Panc1 (cell line): ENCODE measurements around the gene EID2. TPM values are rescaled to one million over a fixed set of nuclear protein-coding genes. Genes with fewer than 3 reads are reported as not detected.

Source experiments
- ATAC-seq: fragments of 200-7000 bp; cut with Tn5 transposase; 2 replicates; pipeline ENCODE4 v1.9.1; 2020; ENCODE audit warnings: mild to moderate bottlenecking, moderate library complexity
- BruUV-seq: library from RNA; stranded (reverse); fragments of 400-500 nt; replicated peaks from 2 replicates; lab custom pipeline; 2021; lab: Mats Ljungman, UMichigan
- CTCF ChIA-PET: fragments of 300-600 bp; sonication (Branson Sonifier 250); formaldehyde crosslinking; loops from one replicate; lab custom pipeline; 2022; ENCODE audit warnings: antibody characterized with exemption; lab: Charles Lee
- POLR2A ChIA-PET: fragments of 300-600 bp; sonication (Branson Sonifier 250); formaldehyde crosslinking; loops from one replicate; lab custom pipeline; 2022; ENCODE audit warnings: antibody characterized with exemption; lab: Charles Lee
- DNase-seq: peaks from one replicate; pipeline ENCODE4 v3.0.0-alpha.2; 2010; ENCODE audit warnings: low read depth, low spot score
- H3K27ac ChIP-seq: 2 replicates; pipeline ENCODE4 v1.5.1; 2011; ENCODE audit warnings: mild to moderate bottlenecking, low read length, inconsistent platforms
- H3K27me3 ChIP-seq: fragments of 200-500 bp; sonication (Bioruptor generic); 2 replicates; pipeline ENCODE4 v1.6.0; 2014; ENCODE audit warnings: low read length, inconsistent platforms; ENCODE audit not compliant: control insufficient read depth, insufficient read depth
- H3K36me3 ChIP-seq: fragments of 200-500 bp; sonication (Bioruptor generic); 2 replicates; pipeline ENCODE4 v1.5.1; 2014; ENCODE audit warnings: inconsistent platforms, mild to moderate bottlenecking, low read length, moderate library complexity; ENCODE audit not compliant: control insufficient read depth, insufficient read depth
- H3K4me1 ChIP-seq: 2 replicates; pipeline ENCODE4 v1.5.1; 2011; ENCODE audit warnings: inconsistent platforms, mild to moderate bottlenecking, low read length, moderate library complexity; ENCODE audit not compliant: control insufficient read depth, insufficient read depth
- H3K4me3 ChIP-seq, 2 experiments: 2 replicates each; pipeline ENCODE4 v1.5.1; 2011 to 2012; ENCODE audit warnings: low read depth in 2 of 2, low read length in 2 of 2, mild to moderate bottlenecking in 2 of 2, inconsistent platforms in 1 of 2, moderate library complexity in 1 of 2
- H3K9me3 ChIP-seq: fragments of 200-500 bp; sonication (Bioruptor generic); 2 replicates; pipeline ENCODE4 v1.5.1; 2014; ENCODE audit warnings: low read depth, mild to moderate bottlenecking, inconsistent platforms, low read length, moderate library complexity; ENCODE audit not compliant: control insufficient read depth, insufficient read depth
- POLR2AphosphoS5 ChIP-seq: IDR thresholded peaks from 2 replicates; pipeline ENCODE4 v1.6.1; 2012; ENCODE audit warnings: mild to moderate bottlenecking, low read depth, low read length, moderate library complexity
- SIN3A ChIP-seq: IDR thresholded peaks from 2 replicates; pipeline ENCODE4 v1.6.1; 2012; ENCODE audit warnings: low read depth, mild to moderate bottlenecking, low read length, moderate library complexity, borderline replicate concordance; ENCODE audit not compliant: insufficient read depth
- TCF7L2 ChIP-seq: IDR thresholded peaks from 2 replicates; pipeline ENCODE4 v1.6.1; 2011; ENCODE audit warnings: mild to moderate bottlenecking, low read depth, low read length, inconsistent platforms
- in situ Hi-C: cut with HindIII; loops from 2 replicates; pipeline ENCODE4 v1.10.0; 2016; ENCODE audit warnings: low sequenced_read_pairs, low pct_unique_long_range_greater_than_20kb
- intact Hi-C: fragments of 100-400 bp; cut with micrococcal nuclease; formaldehyde crosslinking; loops from one replicate; pipeline ENCODE4 v1.10.0; 2022; ENCODE audit not compliant: unreplicated experiment
- total RNA-seq: library from RNA; stranded (reverse); gene quantifications from one replicate; pipeline ENCODE4 v1.2.1, GENCODE V29; 2021; ENCODE audit not compliant: unreplicated experiment
- TF ChIP-seq, protein P1 (sequence below), 2 experiments: IDR thresholded peaks; 2 replicates each; pipeline ENCODE4 v1.6.1; 2011 to 2012; ENCODE audit warnings: low read depth in 2 of 2, control low read depth in 1 of 2, low read length in 1 of 2, mild to moderate bottlenecking in 1 of 2, moderate library complexity in 1 of 2; ENCODE audit not compliant: insufficient read depth in 1 of 2
- TF ChIP-seq, protein P2 (sequence below): fragments of 450-650 bp; IDR thresholded peaks from 2 replicates; pipeline ENCODE4 v1.5.1; 2017; ENCODE audit warnings: mild to moderate bottlenecking

The EID2 gene
- total RNA-seq, 1 experiment from 2014 or later = 163 TPM

GRCh38 chr19:39568604-39569003 lies 28.6 kb upstream of the EID2 start:
- ChIA-PET POLR2A (interaction anchor here (0.5 kb wide), 1 partner anchor 20 kb away, joined by 8 read pairs; no protein-coding TSS in a partner anchor), CTCF (no interaction called here)
- intact Hi-C loops (no loop called here), in situ Hi-C loops (loop anchor here (10.0 kb wide), 1 partner anchor 356 kb away; no protein-coding TSS in a partner anchor)
- Histone ChIP-seq H3K27ac (no peak overlapping the region), H3K9me3 (no peaks in the 10 kb centered on the region), H3K36me3 (no peaks in the 10 kb centered on the region), H3K4me1 (0 out of 2 replicates have a peak, but pooled peaks cover 5% of the 10 kb centered on the region), H3K27me3 (peaks cover 85% of the 10 kb centered on the region), H3K4me3 (no peak overlapping the region)
- TF ChIP-seq SIN3A = no peak
- TF ChIP-seq, protein P1, sequence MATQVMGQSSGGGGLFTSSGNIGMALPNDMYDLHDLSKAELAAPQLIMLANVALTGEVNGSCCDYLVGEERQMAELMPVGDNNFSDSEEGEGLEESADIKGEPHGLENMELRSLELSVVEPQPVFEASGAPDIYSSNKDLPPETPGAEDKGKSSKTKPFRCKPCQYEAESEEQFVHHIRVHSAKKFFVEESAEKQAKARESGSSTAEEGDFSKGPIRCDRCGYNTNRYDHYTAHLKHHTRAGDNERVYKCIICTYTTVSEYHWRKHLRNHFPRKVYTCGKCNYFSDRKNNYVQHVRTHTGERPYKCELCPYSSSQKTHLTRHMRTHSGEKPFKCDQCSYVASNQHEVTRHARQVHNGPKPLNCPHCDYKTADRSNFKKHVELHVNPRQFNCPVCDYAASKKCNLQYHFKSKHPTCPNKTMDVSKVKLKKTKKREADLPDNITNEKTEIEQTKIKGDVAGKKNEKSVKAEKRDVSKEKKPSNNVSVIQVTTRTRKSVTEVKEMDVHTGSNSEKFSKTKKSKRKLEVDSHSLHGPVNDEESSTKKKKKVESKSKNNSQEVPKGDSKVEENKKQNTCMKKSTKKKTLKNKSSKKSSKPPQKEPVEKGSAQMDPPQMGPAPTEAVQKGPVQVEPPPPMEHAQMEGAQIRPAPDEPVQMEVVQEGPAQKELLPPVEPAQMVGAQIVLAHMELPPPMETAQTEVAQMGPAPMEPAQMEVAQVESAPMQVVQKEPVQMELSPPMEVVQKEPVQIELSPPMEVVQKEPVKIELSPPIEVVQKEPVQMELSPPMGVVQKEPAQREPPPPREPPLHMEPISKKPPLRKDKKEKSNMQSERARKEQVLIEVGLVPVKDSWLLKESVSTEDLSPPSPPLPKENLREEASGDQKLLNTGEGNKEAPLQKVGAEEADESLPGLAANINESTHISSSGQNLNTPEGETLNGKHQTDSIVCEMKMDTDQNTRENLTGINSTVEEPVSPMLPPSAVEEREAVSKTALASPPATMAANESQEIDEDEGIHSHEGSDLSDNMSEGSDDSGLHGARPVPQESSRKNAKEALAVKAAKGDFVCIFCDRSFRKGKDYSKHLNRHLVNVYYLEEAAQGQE (IDR thresholded peaks at IDR 0.05; ENCODE audit: insufficient read depth in 1 of 2, low read depth in 2 of 2, low read length in 1 of 2) = no peak
- no peak for TF ChIP-seq TCF7L2
- no peak for TF ChIP-seq POLR2AphosphoS5
- no TSS peak for BruUV-seq
- DNase-seq (peak; percentile 83), ATAC-seq (peak; percentile 59)

- in situ Hi-C loops (loop anchor here (10.0 kb wide), 1 partner anchor 359 kb away; no protein-coding TSS in a partner anchor), intact Hi-C loops (no loop called here)
- H3K4me3 ChIP-seq = no peak overlapping the region
- BruUV-seq = no TSS peak
- ATAC-seq (no peak), DNase-seq (no peak)
- ChIA-PET POLR2A (interaction anchor here (0.7 to 1.0 kb wide), 2 partner anchors 38 to 76 kb away, joined by 3 read pairs; no protein-coding TSS in a partner anchor), CTCF (interaction anchor here (1.5 to 2.1 kb wide), 4 partner anchors 15 to 278 kb away, joined by 3 to 14 read pairs (median 4); no protein-coding TSS in a partner anchor)
- H3K4me1 ChIP-seq = 0 out of 2 replicates have a peak, but pooled peaks cover 5% of the 10 kb centered on the region
- no peaks in the 10 kb centered on the region for H3K36me3 ChIP-seq
- TF ChIP-seq POLR2AphosphoS5 = no peak
- H3K27ac ChIP-seq = no peak overlapping the region
- peaks cover 89% of the 10 kb centered on the region for H3K27me3 ChIP-seq
- no peaks in the 10 kb centered on the region for H3K9me3 ChIP-seq
Observed at GRCh38 chr19:39566064-39566463, 26.1 kb upstream of the EID2 start.

DNA sequence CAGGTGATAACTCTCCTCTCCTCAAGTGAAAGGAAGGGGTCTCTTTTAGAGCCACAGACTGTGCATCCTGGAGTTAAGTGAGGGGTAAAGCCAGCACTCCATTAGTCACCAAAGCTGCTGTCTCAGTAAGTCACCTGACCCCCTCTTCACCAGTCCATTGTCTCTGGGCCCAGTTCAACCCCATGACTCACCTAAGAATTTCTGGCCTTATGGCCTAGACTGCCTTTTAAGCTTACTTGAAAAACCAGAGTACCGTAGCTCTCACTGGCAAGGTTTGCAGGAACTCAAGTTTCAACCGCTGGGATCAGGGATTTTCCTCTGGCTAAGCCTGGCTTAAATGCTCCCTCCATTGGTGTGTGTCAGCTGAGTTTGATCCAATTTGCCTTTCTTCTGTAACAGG lies 23.4 kb upstream of the EID2 start:
- ChIA-PET POLR2A (interaction anchor here (0.6 to 1.6 kb wide), 2 partner anchors 128 to 271 kb away, joined by 4 to 5 read pairs; partner anchors contain the start of gene RPS16), CTCF (interaction anchor here (0.6 to 1.2 kb wide), 6 partner anchors 12 to 558 kb away, joined by 3 to 5 read pairs (median 3); partner anchors contain the start of gene EID2)
- no TSS peak for BruUV-seq
- peak; percentile 81 for DNase-seq
- H3K4me1 ChIP-seq = peaks cover 3% of the 10 kb centered on the region
- no peaks in the 10 kb centered on the region for H3K36me3 ChIP-seq
- peak; percentile 10 for ATAC-seq
- TF ChIP-seq, protein P2, sequence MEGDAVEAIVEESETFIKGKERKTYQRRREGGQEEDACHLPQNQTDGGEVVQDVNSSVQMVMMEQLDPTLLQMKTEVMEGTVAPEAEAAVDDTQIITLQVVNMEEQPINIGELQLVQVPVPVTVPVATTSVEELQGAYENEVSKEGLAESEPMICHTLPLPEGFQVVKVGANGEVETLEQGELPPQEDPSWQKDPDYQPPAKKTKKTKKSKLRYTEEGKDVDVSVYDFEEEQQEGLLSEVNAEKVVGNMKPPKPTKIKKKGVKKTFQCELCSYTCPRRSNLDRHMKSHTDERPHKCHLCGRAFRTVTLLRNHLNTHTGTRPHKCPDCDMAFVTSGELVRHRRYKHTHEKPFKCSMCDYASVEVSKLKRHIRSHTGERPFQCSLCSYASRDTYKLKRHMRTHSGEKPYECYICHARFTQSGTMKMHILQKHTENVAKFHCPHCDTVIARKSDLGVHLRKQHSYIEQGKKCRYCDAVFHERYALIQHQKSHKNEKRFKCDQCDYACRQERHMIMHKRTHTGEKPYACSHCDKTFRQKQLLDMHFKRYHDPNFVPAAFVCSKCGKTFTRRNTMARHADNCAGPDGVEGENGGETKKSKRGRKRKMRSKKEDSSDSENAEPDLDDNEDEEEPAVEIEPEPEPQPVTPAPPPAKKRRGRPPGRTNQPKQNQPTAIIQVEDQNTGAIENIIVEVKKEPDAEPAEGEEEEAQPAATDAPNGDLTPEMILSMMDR = no peak
- TF ChIP-seq TCF7L2 (no peak), SIN3A (no peak), POLR2AphosphoS5 (no peak)
- TF ChIP-seq, protein P1 (IDR thresholded peaks at IDR 0.05; ENCODE audit: insufficient read depth in 1 of 2, low read depth in 2 of 2, low read length in 1 of 2) = no peak
- peaks cover 74% of the 10 kb centered on the region for H3K27me3 ChIP-seq
- in situ Hi-C loops (loop anchor here (5.0 to 10.0 kb wide), 2 partner anchors 171 to 361 kb away; partner anchors contain the start of genes MED29 and PAF1), intact Hi-C loops (no loop called here)
- no peak overlapping the region for H3K27ac ChIP-seq
- no peak overlapping the region for H3K4me3 ChIP-seq
- no peaks in the 10 kb centered on the region for H3K9me3 ChIP-seq
